GM12878 (cell line): ENCODE results near the gene HTRA3. TPM values are rescaled to one million over a fixed set of nuclear protein-coding genes. Genes with fewer than 3 reads are reported as not detected.

Experiments
- ATAC-seq: fragments of 200-7000 bp; cut with Tn5 transposase; 3 replicates; pipeline ENCODE4 v1.9.1; 2020; ENCODE audit warnings: mild to moderate bottlenecking, moderate library complexity
- BruUV-seq: library from RNA; stranded (reverse); fragments of 400-500 nt; replicated peaks from 2 replicates; lab custom pipeline; 2021; lab: Mats Ljungman, UMichigan
- CTCF ChIA-PET: fragments of 300-600 bp; sonication (Branson Sonifier 250); formaldehyde crosslinking; extraction: SDS; loops from one replicate; lab custom pipeline; 2021; ENCODE audit warnings: inconsistent platforms; lab: Yijun Ruan, JAX
- POLR2A ChIA-PET: fragments of 350-600 bp; formaldehyde crosslinking; extraction: SDS; loops from one replicate; lab custom pipeline; 2021; ENCODE audit warnings: inconsistent platforms; lab: Charles Lee
- RAD21 ChIA-PET: fragments of 300-600 bp; sonication (Branson Sonifier 250); formaldehyde crosslinking; loops from one replicate; lab custom pipeline; 2023; ENCODE audit warnings: antibody characterized with exemption; ENCODE audit not compliant: unreplicated experiment; lab: Charles Lee
- SMC1A ChIA-PET: fragments of 300-600 bp; sonication (Branson Sonifier 250); formaldehyde crosslinking; loops from one replicate; lab custom pipeline; 2023; ENCODE audit not compliant: unreplicated experiment, uncharacterized antibody; lab: Charles Lee
- DNase-seq: peaks from one replicate; pipeline ENCODE4 v3.0.0-alpha.2; 2011; ENCODE audit warnings: low read depth, low spot score
- FAIRE-seq: peaks from 3 replicates; lab custom pipeline; 2011; peaks lifted over from hg19 to GRCh38; lab: Jason Lieb, UNC
- H2AFZ ChIP-seq: 2 replicates; pipeline ENCODE4 v1.6.0; 2011; ENCODE audit warnings: low read depth, low read length, control low read depth; ENCODE audit not compliant: control insufficient read depth
- H3K27ac ChIP-seq: 2 replicates; pipeline ENCODE4 v1.5.1; 2011; ENCODE audit warnings: control low read depth; ENCODE audit not compliant: control insufficient read depth, insufficient read depth
- H3K27me3 ChIP-seq, 2 experiments: replicated peaks in 1 of 2; 2 replicates each; pipeline versions ENCODE4 v1.6.0 to v1.6.1; 2011; ENCODE audit warnings: low read length in 1 of 2; ENCODE audit not compliant: control insufficient read depth in 2 of 2, insufficient read depth in 2 of 2
- H3K36me3 ChIP-seq, 2 experiments: 2 replicates each; pipeline ENCODE4 v1.5.1; 2011; ENCODE audit warnings: low read length in 1 of 2; ENCODE audit not compliant: control insufficient read depth in 2 of 2, insufficient read depth in 2 of 2
- H3K4me1 ChIP-seq: 2 replicates; pipeline ENCODE4 v1.6.1; 2011; ENCODE audit warnings: mild to moderate bottlenecking, low read length, moderate library complexity, mixed read lengths; ENCODE audit not compliant: control insufficient read depth, insufficient read depth
- H3K4me2 ChIP-seq: 2 replicates; pipeline ENCODE4 v1.6.0; 2011; ENCODE audit warnings: control low read depth; ENCODE audit not compliant: control insufficient read depth, insufficient read depth
- H3K4me3 ChIP-seq: fragments of 200-600 bp; sonication (generic); 2 replicates; pipeline ENCODE4 v1.5.1; 2016
- H3K79me2 ChIP-seq: 2 replicates; pipeline ENCODE4 v1.6.0; 2011; ENCODE audit warnings: low read length; ENCODE audit not compliant: control insufficient read depth, insufficient read depth
- H3K9ac ChIP-seq: 2 replicates; pipeline ENCODE4 v1.8.0; 2011; ENCODE audit warnings: low read length, control low read depth, mixed read lengths; ENCODE audit not compliant: control insufficient read depth, insufficient read depth
- H3K9me3 ChIP-seq: replicated peaks from 3 replicates; pipeline ENCODE4 v1.5.1; 2011; ENCODE audit warnings: mild to moderate bottlenecking, low read length; ENCODE audit not compliant: control insufficient read depth, insufficient read depth
- H4K20me1 ChIP-seq: 2 replicates; pipeline ENCODE4 v1.6.0; 2011; ENCODE audit not compliant: control insufficient read depth, insufficient read depth
- BCLAF1 ChIP-seq: fragments of 450-650 bp; IDR thresholded peaks from 2 replicates; pipeline ENCODE4 v1.6.1; 2017; ENCODE audit warnings: antibody characterized with exemption, mild to moderate bottlenecking, moderate library complexity
- HSF1 ChIP-seq: fragments of 150-350 bp; IDR thresholded peaks from 2 replicates; pipeline ENCODE4 v1.6.1; 2014; ENCODE audit warnings: mild to moderate bottlenecking, low read depth, low read length
- POLR2A ChIP-seq: IDR thresholded peaks from 2 replicates; pipeline ENCODE4 v1.6.1; 2011; ENCODE audit warnings: low read depth, mild to moderate bottlenecking, low read length
- WGBS: methylation state at CpG from one replicate; pipeline ENCODE4 v1.1.6; 2016; ENCODE audit warnings: low lambda C conversion rate; ENCODE audit not compliant: insufficient replicate concordance, insufficient coverage; ENCODE audit errors: missing lambda C conversion rate; 5-methylcytosine and 5-hydroxymethylcytosine counted together
- in situ Hi-C: fragments of 300-500 bp; cut with MboI; formaldehyde crosslinking; loops from 9 replicates; pipeline ENCODE4 v1.14.3; 2018; ENCODE audit warnings: mixed read lengths
- intact Hi-C: fragments of 100-400 bp; cut with micrococcal nuclease; formaldehyde crosslinking; loops from one replicate; pipeline ENCODE4 v1.14.2; 2022; ENCODE audit not compliant: unreplicated experiment
- polyA plus RNA-seq, 11 experiments: library from polyadenylated mRNA; depleted of rRNA in 4 of 11; unstranded in 6 of 11; stranded (reverse) in 5 of 11; fragments of >200 nt; fragmentation: Nextera tagmentation in 4 of 11; fragmentation: Illumina TruSeq in 1 of 11; extraction: Ambion mirVana in 4 of 11; extraction: Trizol in 1 of 11; gene quantifications; 1 replicate in 1 of 11; 2 replicates in 10 of 11; pipeline versions ENCODE4 v1.2.1 to v1.2.3, GENCODE V29; 2011 to 2016; ENCODE audit warnings: inconsistent platforms in 2 of 11, missing spikeins in 2 of 11, low read depth in 1 of 11
- total RNA-seq, 4 experiments: library from RNA; depleted of rRNA in 3 of 4; stranded (reverse); fragments of >200 nt in 3 of 4; fragmentation: Illumina TruSeq in 1 of 4; extraction: Trizol in 1 of 4; gene quantifications; 2 replicates each; pipeline versions ENCODE4 v1.2.1 to v1.2.3, GENCODE V29; 2013 to 2021

Gene HTRA3
- total and polyA plus RNA-seq, 10 of the 15 experiments (the other 5 are each of a cell fraction or from before 2014, with no cell fraction given): 0.04 to 1.2 (median 0.08) TPM; not detected in 7

GRCh38 chr4:8280158-8280875 is 10.8 kb downstream of the HTRA3 start:
- ChIA-PET POLR2A (no interaction called here), CTCF (no interaction called here), RAD21 (no interaction called here)
- H3K36me3 ChIP-seq: no peaks in the 10 kb centered on the region
- DNase-seq: no peak
- H3K27ac ChIP-seq: no peak overlapping the region
- no peak overlapping the region for H3K4me2 ChIP-seq
- no peaks in the 10 kb centered on the region for H3K4me1 ChIP-seq
- no peaks in the 10 kb centered on the region for H3K9me3 ChIP-seq
- no peak for FAIRE-seq
- H2AFZ ChIP-seq: no peak overlapping the region
- WGBS: 49% methylated on average over 25 of the region's 25 CpGs
- TF ChIP-seq POLR2A (no peak), BCLAF1 (no peak), HSF1 (no peak)
- TF ChIP-seq, all 136 proteins: peak for 0
- no peaks in the 10 kb centered on the region for H3K79me2 ChIP-seq
- SMC1A ChIA-PET: no interaction called here
- in situ Hi-C loops (no loop called here), intact Hi-C loops (no loop called here)
- no peaks in the 10 kb centered on the region for H4K20me1 ChIP-seq
- H3K9ac ChIP-seq: no peak overlapping the region
- BruUV-seq: no TSS peak
- ATAC-seq: no peak
- H3K27me3 ChIP-seq: peaks cover 0 to 4% of the 10 kb centered on the region in 2 experiments; a peak in 2 of 4 replicates
- no peak overlapping the region for H3K4me3 ChIP-seq
